RCC 7860 (cell line): Measurements from ENCODE around the gene SLC1A6.
"Not testable (repeated sequence)": the region's sequence is repeated elsewhere in the genome, so short reads cannot be mapped to it uniquely, and the experiment has no call there.

ENCODE experiments used
- DNase-seq: peaks from one replicate; pipeline ENCODE4 v3.0.0-alpha.2; 2015; ENCODE audit warnings: low spot score
- FAIRE-seq: peaks from 2 replicates; lab custom pipeline; 2012; peaks lifted over from hg19 to GRCh38; lab: Jason Lieb, UNC

SLC1A6 gene

GRCh38 chr19:14959263-14959662, 20.4 kb downstream of the SLC1A6 start:
- no peak for FAIRE-seq
- DNase-seq = no peak

- DNase-seq (no peak), FAIRE-seq (no peak)
These were observed 22.2 kb downstream of the SLC1A6 start for GRCh38 chr19:14957464-14957863.

- FAIRE-seq = no peak
- DNase-seq = no peak
These were observed 25.5 kb downstream of the SLC1A6 start for GRCh38 chr19:14954071-14954655.

- FAIRE-seq = no peak
These were observed 26.9 kb downstream of the SLC1A6 start for GRCh38 chr19:14952767-14953166.

GRCh38 chr19:14950421-14950820, 29.2 kb downstream of the SLC1A6 start:
- DNase-seq (no peak), FAIRE-seq (no peak)

More at GRCh38 chr19:14952767-14953166, 26.9 kb downstream of the SLC1A6 start:
- DNase-seq = no peak

- no peak for FAIRE-seq
- DNase-seq = no peak
These were observed 29.8 kb downstream of the SLC1A6 start for GRCh38 chr19:14949876-14950275.

- not testable (repeated sequence) for DNase-seq, FAIRE-seq
These were observed 30.3 kb downstream of the SLC1A6 start for GRCh38 chr19:14949413-14949812.

- FAIRE-seq (no peak), DNase-seq (no peak)
These were observed 35.2 kb downstream of the SLC1A6 start for GRCh38 chr19:14944456-14944855.

- FAIRE-seq (no peak), DNase-seq (no peak)
These were observed 36.1 kb downstream of the SLC1A6 start for GRCh38 chr19:14943601-14944000.

- FAIRE-seq (no peak), DNase-seq (no peak)
These were observed 38.5 kb downstream of the SLC1A6 start, which contains the start of gene OR7C2 for GRCh38 chr19:14941189-14941588. TSS of gene OR7C2 (plus strand) at chr19:14941489. CDS start at chr19:14941489, 0 bp downstream.

- DNase-seq (no peak), FAIRE-seq (no peak)
These were observed 39.4 kb downstream of the SLC1A6 start for GRCh38 chr19:14940266-14940665.

GRCh38 chr19:14933506-14933905, 46.2 kb downstream of the SLC1A6 start:
- FAIRE-seq = no peak
- DNase-seq = no peak

- DNase-seq (no peak), FAIRE-seq (no peak)
These were observed 62.8 kb downstream of the SLC1A6 start for GRCh38 chr19:14916848-14917247.

GRCh38 chr19:14915116-14915515, 64.5 kb downstream of the SLC1A6 start:
- no peak for FAIRE-seq

GRCh38 chr19:14906711-14907110, 73.0 kb downstream of the SLC1A6 start:
- DNase-seq (no peak), FAIRE-seq (no peak)

More at GRCh38 chr19:14915116-14915515, 64.5 kb downstream of the SLC1A6 start:
- DNase-seq = no peak

GRCh38 chr19:14901675-14902260, 77.9 kb downstream of the SLC1A6 start:
- no peak for FAIRE-seq

More at GRCh38 chr19:14901675-14902260, 77.9 kb downstream of the SLC1A6 start:
- DNase-seq = no peak
